Tibial nerve (tissue), 4 donors: Measurements from ENCODE around the gene PKP1. TPM values are rescaled to one million over a fixed set of nuclear protein-coding genes. Genes with fewer than 3 reads are reported as not detected.

Experiments used
- DNase-seq, 2 donors: peaks; one replicate each; pipeline ENCODE4 v3.0.0-alpha.2; 2019; ENCODE audit warnings: low spot score in 2 of 2
- H3K27ac ChIP-seq, 4 donors: fragments of 200-600 bp; sonication (generic) in 3 of 4; one replicate each; pipeline ENCODE4 v1.5.1; 2017 to 2019; ENCODE audit warnings: mild to moderate bottlenecking in 1 of 4
- H3K27me3 ChIP-seq, 2 donors: fragments of 200-600 bp; sonication (generic) in 1 of 2; one replicate each; pipeline versions ENCODE4 v1.5.1 to v1.6.0; 2017 to 2019
- H3K36me3 ChIP-seq, 3 donors: fragments of 200-600 bp; sonication (generic); one replicate each; pipeline ENCODE4 v1.5.1; 2018 to 2019
- H3K4me1 ChIP-seq, 4 donors: fragments of 200-600 bp; sonication (generic) in 3 of 4; one replicate each; pipeline ENCODE4 v1.5.1; 2017 to 2019
- H3K4me3 ChIP-seq, 4 donors: fragments of 200-600 bp; sonication (generic) in 3 of 4; one replicate each; pipeline ENCODE4 v1.5.1; 2017 to 2019; ENCODE audit warnings: mild to moderate bottlenecking in 1 of 4, moderate library complexity in 1 of 4
- H3K9me3 ChIP-seq, 4 donors: fragments of 200-600 bp; sonication (generic) in 3 of 4; one replicate each; pipeline ENCODE4 v1.5.1; 2017 to 2019
- EP300 ChIP-seq, 2 donors: sonication (generic); formaldehyde crosslinking; IDR thresholded peaks; one replicate each; pipeline ENCODE4 v1.6.1; 2017; ENCODE audit warnings: antibody characterized with exemption in 2 of 2, mild to moderate bottlenecking in 1 of 2
- POLR2A ChIP-seq, 2 donors: fragments of 450-650 bp; IDR thresholded peaks; one replicate each; pipeline ENCODE4 v1.6.1; 2017; ENCODE audit warnings: antibody characterized with exemption in 2 of 2, mild to moderate bottlenecking in 2 of 2, moderate library complexity in 2 of 2
- WGBS, 2 donors: methylation state at CpG; one replicate each; pipeline ENCODE4 v1.1.5; 2018; 5-methylcytosine and 5-hydroxymethylcytosine counted together
- total RNA-seq, 4 donors: library from RNA; depleted of rRNA; stranded (reverse); fragments of >200 nt; gene quantifications; one replicate each; pipeline ENCODE4 v1.1.0, GENCODE V29; 2016
- TF ChIP-seq, protein P1 (sequence below), 5 experiments: fragments of 200-600 bp in 3 of 5; fragments of 450-650 bp in 2 of 5; sonication (generic) in 3 of 5; IDR thresholded peaks; one replicate each; pipeline ENCODE4 v1.5.1; 2016 to 2019; ENCODE audit warnings: antibody characterized with exemption in 5 of 5, mild to moderate bottlenecking in 3 of 5, moderate library complexity in 2 of 5

The PKP1 gene
- total RNA-seq, 4 donors from 2014 or later, result 0.22 to 0.90 (median 0.39) TPM; not detected in 1

DNA sequence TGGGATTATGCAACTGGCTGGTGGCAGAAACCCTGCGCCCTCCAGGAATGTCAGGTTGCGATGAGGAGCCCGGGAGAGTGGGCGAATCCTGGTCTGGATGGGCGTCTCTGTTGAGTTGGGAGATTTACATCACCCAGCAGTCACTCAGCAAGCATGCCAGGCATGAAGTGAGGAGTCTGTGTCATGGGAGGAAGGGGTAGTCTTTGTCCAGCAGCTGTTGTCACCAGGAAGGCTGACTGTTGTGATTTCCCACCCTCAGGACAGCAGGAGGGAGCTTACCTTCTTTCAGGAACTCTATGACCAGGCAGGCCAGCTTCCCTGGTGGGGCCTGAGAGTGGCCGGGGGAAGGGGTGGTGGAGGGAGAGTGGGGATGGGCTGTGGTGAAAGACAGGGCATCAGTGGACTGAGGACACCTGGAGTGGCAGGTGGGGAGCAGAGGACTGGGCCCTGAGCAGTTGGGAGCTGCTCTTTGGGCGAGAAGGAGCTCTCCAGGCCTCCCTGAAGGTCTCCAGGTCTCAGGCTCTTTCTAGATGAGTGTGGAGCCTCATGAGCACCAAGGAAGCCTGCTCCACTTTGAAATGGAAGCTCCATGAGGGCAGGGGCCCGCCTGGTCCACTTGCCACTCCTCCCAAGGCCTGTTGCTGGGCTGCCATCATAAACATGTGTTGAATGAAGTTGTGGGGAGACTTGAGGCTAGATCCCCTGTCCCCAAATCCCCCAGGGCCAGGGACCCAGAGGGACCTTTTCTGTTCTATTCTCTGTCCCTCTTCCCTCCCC lies 21.3 kb upstream of the PKP1 start:
- no peak overlapping the region for H3K4me3 ChIP-seq
- H3K27me3 ChIP-seq, result peaks cover 0 to 35% of the 10 kb centered on the region in 2 donors
- DNase-seq, result no peak
- no peak overlapping the region for H3K27ac ChIP-seq
- WGBS, 2 donors, result 88 to 92% methylated on average over 8 of the region's 8 CpGs
- TF ChIP-seq POLR2A (IDR thresholded peaks at IDR 0.05) (no peak), EP300 (IDR thresholded peaks at IDR 0.05) (no peak)
- TF ChIP-seq, protein P1, sequence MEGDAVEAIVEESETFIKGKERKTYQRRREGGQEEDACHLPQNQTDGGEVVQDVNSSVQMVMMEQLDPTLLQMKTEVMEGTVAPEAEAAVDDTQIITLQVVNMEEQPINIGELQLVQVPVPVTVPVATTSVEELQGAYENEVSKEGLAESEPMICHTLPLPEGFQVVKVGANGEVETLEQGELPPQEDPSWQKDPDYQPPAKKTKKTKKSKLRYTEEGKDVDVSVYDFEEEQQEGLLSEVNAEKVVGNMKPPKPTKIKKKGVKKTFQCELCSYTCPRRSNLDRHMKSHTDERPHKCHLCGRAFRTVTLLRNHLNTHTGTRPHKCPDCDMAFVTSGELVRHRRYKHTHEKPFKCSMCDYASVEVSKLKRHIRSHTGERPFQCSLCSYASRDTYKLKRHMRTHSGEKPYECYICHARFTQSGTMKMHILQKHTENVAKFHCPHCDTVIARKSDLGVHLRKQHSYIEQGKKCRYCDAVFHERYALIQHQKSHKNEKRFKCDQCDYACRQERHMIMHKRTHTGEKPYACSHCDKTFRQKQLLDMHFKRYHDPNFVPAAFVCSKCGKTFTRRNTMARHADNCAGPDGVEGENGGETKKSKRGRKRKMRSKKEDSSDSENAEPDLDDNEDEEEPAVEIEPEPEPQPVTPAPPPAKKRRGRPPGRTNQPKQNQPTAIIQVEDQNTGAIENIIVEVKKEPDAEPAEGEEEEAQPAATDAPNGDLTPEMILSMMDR (IDR thresholded peaks at IDR 0.05), result no peak
- H3K36me3 ChIP-seq, result no peaks in the 10 kb centered on the region
- no peaks in the 10 kb centered on the region for H3K9me3 ChIP-seq
- peaks cover 0 to 11% (median 4%) of the 10 kb centered on the region in 4 donors for H3K4me1 ChIP-seq

- TF ChIP-seq POLR2A (IDR thresholded peaks at IDR 0.05) (no peak), EP300 (IDR thresholded peaks at IDR 0.05) (no peak)
- TF ChIP-seq, protein P1 (IDR thresholded peaks at IDR 0.05), result no peak
- no peak overlapping the region for H3K27ac ChIP-seq
- no peak for DNase-seq
- peaks cover 0 to 11% (median 4%) of the 10 kb centered on the region in 4 donors for H3K4me1 ChIP-seq
- H3K27me3 ChIP-seq, result peaks cover 0 to 36% of the 10 kb centered on the region in 2 donors
- H3K9me3 ChIP-seq, result no peaks in the 10 kb centered on the region
- no peak overlapping the region for H3K4me3 ChIP-seq
- no peaks in the 10 kb centered on the region for H3K36me3 ChIP-seq
- 77 to 87% methylated on average over 7 of the region's 7 CpGs for WGBS, 2 donors
Observed at GRCh38 chr1:201262963-201263608, 20.2 kb upstream of the PKP1 start.

- H3K9me3 ChIP-seq, result no peaks in the 10 kb centered on the region
- DNase-seq, result no peak
- no peaks in the 10 kb centered on the region for H3K36me3 ChIP-seq
- H3K27ac ChIP-seq, result no peak overlapping the region
- H3K4me1 ChIP-seq, result peaks cover 0 to 11% (median 4%) of the 10 kb centered on the region in 4 donors
- 75 to 87% methylated on average over 6 of the region's 6 CpGs for WGBS, 2 donors
- peaks cover 0 to 40% of the 10 kb centered on the region in 2 donors for H3K27me3 ChIP-seq
- TF ChIP-seq EP300 (IDR thresholded peaks at IDR 0.05), result no peak
- TF ChIP-seq POLR2A (IDR thresholded peaks at IDR 0.05), result no peak
- TF ChIP-seq, protein P1 (IDR thresholded peaks at IDR 0.05), result no peak
- no peak overlapping the region for H3K4me3 ChIP-seq
Observed at GRCh38 chr1:201264072-201264471, 19.2 kb upstream of the PKP1 start.

DNA sequence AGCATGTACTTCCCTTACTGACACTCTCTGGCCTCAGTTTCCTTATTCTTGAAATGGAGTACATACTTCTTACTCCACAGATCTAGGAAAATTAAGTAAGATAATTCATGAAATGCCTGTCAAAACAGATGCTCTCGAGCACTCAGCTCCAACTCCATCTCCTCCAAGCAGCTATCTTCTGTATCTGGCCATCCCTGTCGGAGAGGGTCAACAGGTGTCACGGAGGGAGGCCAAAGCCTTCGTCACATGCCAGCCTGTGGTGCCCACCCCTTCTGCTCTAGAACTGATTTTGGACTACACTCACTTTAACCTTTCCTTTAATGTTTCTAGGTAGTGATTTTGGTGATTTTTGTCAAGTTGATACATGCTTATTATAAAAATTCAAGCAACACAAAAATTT lies 18.8 kb upstream of the PKP1 start:
- no peak overlapping the region for H3K4me3 ChIP-seq
- no peaks in the 10 kb centered on the region for H3K9me3 ChIP-seq
- peaks cover 0 to 40% of the 10 kb centered on the region in 2 donors for H3K27me3 ChIP-seq
- H3K4me1 ChIP-seq, result peaks cover 0 to 10% (median 4%) of the 10 kb centered on the region in 4 donors
- no peak overlapping the region for H3K27ac ChIP-seq
- WGBS, 2 donors, result 87 to 94% methylated on average over 4 of the region's 4 CpGs
- DNase-seq, result no peak
- TF ChIP-seq, protein P1 (IDR thresholded peaks at IDR 0.05), result no peak
- H3K36me3 ChIP-seq, result no peaks in the 10 kb centered on the region

DNA sequence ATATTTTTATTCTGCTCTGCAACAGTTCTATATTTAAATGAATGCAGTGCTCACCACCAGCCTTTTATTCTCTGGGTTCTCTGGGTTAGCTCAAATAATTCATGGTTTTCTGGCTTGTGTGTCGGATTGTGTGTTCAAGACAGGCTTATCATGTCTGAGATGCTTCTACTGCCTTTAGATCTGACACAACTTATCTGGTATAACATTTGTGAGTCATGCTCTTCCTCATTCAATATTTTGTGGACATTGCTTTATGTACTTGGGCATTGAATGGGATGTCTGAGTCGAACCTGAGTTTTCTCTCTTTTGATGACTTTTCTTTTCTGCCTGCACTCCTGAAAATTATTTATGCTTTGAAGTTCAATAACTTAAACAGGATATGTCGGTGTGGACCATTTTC lies 17.6 kb upstream of the PKP1 start:
- Histone ChIP-seq H3K9me3 (no peaks in the 10 kb centered on the region), H3K27ac (no peak overlapping the region), H3K4me1 (no peaks in the 10 kb centered on the region), H3K4me3 (no peak overlapping the region), H3K36me3 (no peaks in the 10 kb centered on the region), H3K27me3 (peaks cover 0 to 31% of the 10 kb centered on the region in 2 donors)
- 66 to 74% methylated on average over 3 of the region's 3 CpGs for WGBS, 2 donors
- TF ChIP-seq POLR2A (IDR thresholded peaks at IDR 0.05) (no peak), EP300 (IDR thresholded peaks at IDR 0.05) (no peak)
- TF ChIP-seq, protein P1 (IDR thresholded peaks at IDR 0.05), result no peak
- no peak for DNase-seq
